NCI-H1436 treated with DMSO at 0.1 percent for 48 hours (cell line): ENCODE data around the gene NID2.

Experiments
- DNase-seq: peaks from one replicate; lab custom pipeline; 2025; lab: John Stamatoyannopoulos, UW

NID2 gene

GRCh38 chr14:52002542-52002941 is 66.3 kb downstream of the NID2 start:
- no peak for DNase-seq

- DNase-seq = no peak
Measured at GRCh38 chr14:52000696-52001095, 68.2 kb downstream of the NID2 start.

GRCh38 chr14:52000019-52000582 is 68.8 kb downstream of the NID2 start:
- DNase-seq = no peak

- DNase-seq = no peak
Measured at GRCh38 chr14:51999084-51999483, 69.8 kb downstream of the NID2 start.

- no peak for DNase-seq
Measured at GRCh38 chr14:51998348-51998747, 70.5 kb downstream of the NID2 start.

- DNase-seq = no peak
Measured at GRCh38 chr14:51996148-51996746, 72.6 kb downstream of the NID2 start.

GRCh38 chr14:51993285-51993920 is 75.5 kb downstream of the NID2 start:
- DNase-seq = no peak

GRCh38 chr14:51990488-51990887 is 78.4 kb downstream of the NID2 start:
- no peak for DNase-seq

GRCh38 chr14:51989293-51990234 is 79.3 kb downstream of the NID2 start, which contains the start of gene RTRAF:
Gene RTRAF, plus strand, starts transcription at chr14:51989546. Its CDS starts 94 bp downstream, at chr14:51989640.
- peak; percentile 57 for DNase-seq

- DNase-seq = no peak
Measured at GRCh38 chr14:51988221-51988620, 80.6 kb downstream of the NID2 start.

- DNase-seq = no peak
Measured at GRCh38 chr14:51981218-51981854, 87.5 kb downstream of the NID2 start.

- peak; percentile 53 for DNase-seq
Measured at GRCh38 chr14:51979088-51979709, 89.7 kb downstream of the NID2 start.

GRCh38 chr14:51978681-51979085 is 90.2 kb downstream of the NID2 start:
- no peak for DNase-seq

- no peak for DNase-seq
Measured at GRCh38 chr14:51977075-51977474, 91.8 kb downstream of the NID2 start.

GRCh38 chr14:51972566-51972965 is 96.3 kb downstream of the NID2 start:
- no peak for DNase-seq

- no peak for DNase-seq
Measured at GRCh38 chr14:51969852-51970540, 98.9 kb downstream of the NID2 start.

- DNase-seq = no peak
Measured at GRCh38 chr14:51967521-51967920, 101.3 kb downstream of the NID2 start.

- DNase-seq = no peak
Measured at GRCh38 chr14:51963286-51963685, 105.6 kb downstream of the NID2 start.

- no peak for DNase-seq
Measured at GRCh38 chr14:51962711-51963110, 106.1 kb downstream of the NID2 start.

- no peak for DNase-seq
Measured at GRCh38 chr14:51960866-51961265, 108.0 kb downstream of the NID2 start.

GRCh38 chr14:51959928-51960327 is 108.9 kb downstream of the NID2 start:
- DNase-seq = no peak
